GM12878 (cell line): ENCODE results near the gene TMEM135. TPM values are rescaled to one million over a fixed set of nuclear protein-coding genes. Genes with fewer than 3 reads are reported as not detected.

Experiments used
- ATAC-seq: fragments of 200-7000 bp; cut with Tn5 transposase; 3 replicates; pipeline ENCODE4 v1.9.1; 2020; ENCODE audit warnings: mild to moderate bottlenecking, moderate library complexity
- BruUV-seq: library from RNA; stranded (reverse); fragments of 400-500 nt; replicated peaks from 2 replicates; lab custom pipeline; 2021; lab: Mats Ljungman, UMichigan
- CTCF ChIA-PET: fragments of 300-600 bp; sonication (Branson Sonifier 250); formaldehyde crosslinking; extraction: SDS; loops from one replicate; lab custom pipeline; 2021; ENCODE audit warnings: inconsistent platforms; lab: Yijun Ruan, JAX
- POLR2A ChIA-PET: fragments of 350-600 bp; formaldehyde crosslinking; extraction: SDS; loops from one replicate; lab custom pipeline; 2021; ENCODE audit warnings: inconsistent platforms; lab: Charles Lee
- RAD21 ChIA-PET: fragments of 300-600 bp; sonication (Branson Sonifier 250); formaldehyde crosslinking; loops from one replicate; lab custom pipeline; 2023; ENCODE audit warnings: antibody characterized with exemption; ENCODE audit not compliant: unreplicated experiment; lab: Charles Lee
- SMC1A ChIA-PET: fragments of 300-600 bp; sonication (Branson Sonifier 250); formaldehyde crosslinking; loops from one replicate; lab custom pipeline; 2023; ENCODE audit not compliant: unreplicated experiment, uncharacterized antibody; lab: Charles Lee
- DNase-seq: peaks from one replicate; pipeline ENCODE4 v3.0.0-alpha.2; 2011; ENCODE audit warnings: low read depth, low spot score
- FAIRE-seq: peaks from 3 replicates; lab custom pipeline; 2011; peaks lifted over from hg19 to GRCh38; lab: Jason Lieb, UNC
- H2AFZ ChIP-seq: 2 replicates; pipeline ENCODE4 v1.6.0; 2011; ENCODE audit warnings: low read depth, low read length, control low read depth; ENCODE audit not compliant: control insufficient read depth
- H3K27ac ChIP-seq: 2 replicates; pipeline ENCODE4 v1.5.1; 2011; ENCODE audit warnings: control low read depth; ENCODE audit not compliant: control insufficient read depth, insufficient read depth
- H3K27me3 ChIP-seq, 2 experiments: replicated peaks in 1 of 2; 2 replicates each; pipeline versions ENCODE4 v1.6.0 to v1.6.1; 2011; ENCODE audit warnings: low read length in 1 of 2; ENCODE audit not compliant: control insufficient read depth in 2 of 2, insufficient read depth in 2 of 2
- H3K36me3 ChIP-seq, 2 experiments: 2 replicates each; pipeline ENCODE4 v1.5.1; 2011; ENCODE audit warnings: low read length in 1 of 2; ENCODE audit not compliant: control insufficient read depth in 2 of 2, insufficient read depth in 2 of 2
- H3K4me1 ChIP-seq: 2 replicates; pipeline ENCODE4 v1.6.1; 2011; ENCODE audit warnings: mild to moderate bottlenecking, low read length, moderate library complexity, mixed read lengths; ENCODE audit not compliant: control insufficient read depth, insufficient read depth
- H3K4me2 ChIP-seq: 2 replicates; pipeline ENCODE4 v1.6.0; 2011; ENCODE audit warnings: control low read depth; ENCODE audit not compliant: control insufficient read depth, insufficient read depth
- H3K4me3 ChIP-seq: fragments of 200-600 bp; sonication (generic); 2 replicates; pipeline ENCODE4 v1.5.1; 2016
- H3K79me2 ChIP-seq: 2 replicates; pipeline ENCODE4 v1.6.0; 2011; ENCODE audit warnings: low read length; ENCODE audit not compliant: control insufficient read depth, insufficient read depth
- H3K9ac ChIP-seq: 2 replicates; pipeline ENCODE4 v1.8.0; 2011; ENCODE audit warnings: low read length, control low read depth, mixed read lengths; ENCODE audit not compliant: control insufficient read depth, insufficient read depth
- H3K9me3 ChIP-seq: replicated peaks from 3 replicates; pipeline ENCODE4 v1.5.1; 2011; ENCODE audit warnings: mild to moderate bottlenecking, low read length; ENCODE audit not compliant: control insufficient read depth, insufficient read depth
- H4K20me1 ChIP-seq: 2 replicates; pipeline ENCODE4 v1.6.0; 2011; ENCODE audit not compliant: control insufficient read depth, insufficient read depth
- ATF3 ChIP-seq: IDR thresholded peaks from 2 replicates; pipeline ENCODE4 v1.6.1; 2011; ENCODE audit warnings: low read depth, mild to moderate bottlenecking, low read length, moderate library complexity, borderline replicate concordance; ENCODE audit errors: extremely low read depth
- CBX3 ChIP-seq: fragments of 200-600 bp; sonication (generic); IDR thresholded peaks from 2 replicates; pipeline ENCODE4 v1.6.1; 2016; ENCODE audit warnings: low read depth, borderline replicate concordance
- MEF2A ChIP-seq: IDR thresholded peaks from 2 replicates; pipeline ENCODE4 v1.6.1; 2011; ENCODE audit warnings: low read depth, mild to moderate bottlenecking, low read length, moderate library complexity; ENCODE audit not compliant: insufficient read depth
- NKRF ChIP-seq: fragments of 450-650 bp; conservative IDR thresholded peaks from 2 replicates; pipeline ENCODE4 v1.6.1; 2017; ENCODE audit warnings: mild to moderate bottlenecking, moderate library complexity
- POLR2A ChIP-seq: IDR thresholded peaks from 2 replicates; pipeline ENCODE4 v1.6.1; 2011; ENCODE audit warnings: low read depth, mild to moderate bottlenecking, low read length
- POLR2AphosphoS2 ChIP-seq: IDR thresholded peaks from 2 replicates; pipeline ENCODE4 v1.6.1; 2011; ENCODE audit warnings: low read depth, mild to moderate bottlenecking, low read length, improper control_type of control experiment, moderate library complexity
- SIX5 ChIP-seq: IDR thresholded peaks from 2 replicates; pipeline ENCODE4 v1.6.1; 2011; ENCODE audit warnings: mild to moderate bottlenecking, low read depth, low read length, moderate library complexity; ENCODE audit not compliant: severe bottlenecking
- SREBF1 ChIP-seq: IDR thresholded peaks from 2 replicates; pipeline ENCODE4 v1.6.1; 2012; ENCODE audit warnings: mild to moderate bottlenecking, low read length
- SUZ12 ChIP-seq: fragments of 200-600 bp; sonication (generic); IDR thresholded peaks from one replicate; pipeline ENCODE4 v1.6.1; 2018; ENCODE audit warnings: antibody characterized with exemption, mild to moderate bottlenecking; ENCODE audit not compliant: unreplicated experiment
- TARDBP ChIP-seq: IDR thresholded peaks from 2 replicates; pipeline ENCODE4 v1.6.1; 2016; ENCODE audit warnings: borderline replicate concordance
- TCF7 ChIP-seq: IDR thresholded peaks from 2 replicates; pipeline ENCODE4 v1.6.1; 2014; ENCODE audit warnings: antibody characterized with exemption, borderline replicate concordance
- ZNF24 ChIP-seq: fragments of 450-650 bp; IDR thresholded peaks from 2 replicates; pipeline ENCODE4 v1.6.1; 2017; ENCODE audit warnings: antibody characterized with exemption, mild to moderate bottlenecking
- ZNF622 ChIP-seq: fragments of 450-650 bp; IDR thresholded peaks from 2 replicates; pipeline ENCODE4 v1.6.1; 2017; ENCODE audit warnings: mild to moderate bottlenecking, inconsistent platforms
- WGBS: methylation state at CpG from one replicate; pipeline ENCODE4 v1.1.6; 2016; ENCODE audit warnings: low lambda C conversion rate; ENCODE audit not compliant: insufficient replicate concordance, insufficient coverage; ENCODE audit errors: missing lambda C conversion rate; 5-methylcytosine and 5-hydroxymethylcytosine counted together
- in situ Hi-C: fragments of 300-500 bp; cut with MboI; formaldehyde crosslinking; loops from 9 replicates; pipeline ENCODE4 v1.14.3; 2018; ENCODE audit warnings: mixed read lengths
- intact Hi-C: fragments of 100-400 bp; cut with micrococcal nuclease; formaldehyde crosslinking; loops from one replicate; pipeline ENCODE4 v1.14.2; 2022; ENCODE audit not compliant: unreplicated experiment
- polyA plus RNA-seq, 11 experiments: library from polyadenylated mRNA; depleted of rRNA in 4 of 11; unstranded in 6 of 11; stranded (reverse) in 5 of 11; fragments of >200 nt; fragmentation: Nextera tagmentation in 4 of 11; fragmentation: Illumina TruSeq in 1 of 11; extraction: Ambion mirVana in 4 of 11; extraction: Trizol in 1 of 11; gene quantifications; 1 replicate in 1 of 11; 2 replicates in 10 of 11; pipeline versions ENCODE4 v1.2.1 to v1.2.3, GENCODE V29; 2011 to 2016; ENCODE audit warnings: inconsistent platforms in 2 of 11, missing spikeins in 2 of 11, low read depth in 1 of 11
- total RNA-seq, 4 experiments: library from RNA; depleted of rRNA in 3 of 4; stranded (reverse); fragments of >200 nt in 3 of 4; fragmentation: Illumina TruSeq in 1 of 4; extraction: Trizol in 1 of 4; gene quantifications; 2 replicates each; pipeline versions ENCODE4 v1.2.1 to v1.2.3, GENCODE V29; 2013 to 2021
- TF ChIP-seq, protein P1 (sequence below): IDR thresholded peaks from 2 replicates; pipeline ENCODE4 v1.6.1; 2011; ENCODE audit warnings: borderline replicate concordance, low read depth, mild to moderate bottlenecking, moderate library complexity, low read length; ENCODE audit not compliant: insufficient read depth, poor library complexity, severe bottlenecking
- TF ChIP-seq, protein P2 (sequence below): IDR thresholded peaks from 2 replicates; pipeline ENCODE4 v1.6.1; 2011; ENCODE audit warnings: mild to moderate bottlenecking, low read depth, low read length, moderate library complexity; ENCODE audit not compliant: insufficient replicate concordance

The TMEM135 gene
- total and polyA plus RNA-seq, 10 of the 15 experiments (the other 5 are each of a cell fraction or from before 2014, with no cell fraction given): 7.2 to 117 (median 12.9) TPM

GRCh38 chr11:87043894-87044293 is 6.2 kb downstream of the TMEM135 start:
- H3K79me2 ChIP-seq: peaks cover 7% of the 10 kb centered on the region
- TF ChIP-seq POLR2AphosphoS2 (no peak), POLR2A (no peak), ATF3 (no peak), ZNF24 (no peak), NKRF (no peak), ZNF622 (no peak), TCF7 (no peak), SREBF1 (no peak), MEF2A (no peak), SIX5 (no peak), CBX3 (no peak), TARDBP (no peak), SUZ12 (no peak)
- TF ChIP-seq, protein P1, sequence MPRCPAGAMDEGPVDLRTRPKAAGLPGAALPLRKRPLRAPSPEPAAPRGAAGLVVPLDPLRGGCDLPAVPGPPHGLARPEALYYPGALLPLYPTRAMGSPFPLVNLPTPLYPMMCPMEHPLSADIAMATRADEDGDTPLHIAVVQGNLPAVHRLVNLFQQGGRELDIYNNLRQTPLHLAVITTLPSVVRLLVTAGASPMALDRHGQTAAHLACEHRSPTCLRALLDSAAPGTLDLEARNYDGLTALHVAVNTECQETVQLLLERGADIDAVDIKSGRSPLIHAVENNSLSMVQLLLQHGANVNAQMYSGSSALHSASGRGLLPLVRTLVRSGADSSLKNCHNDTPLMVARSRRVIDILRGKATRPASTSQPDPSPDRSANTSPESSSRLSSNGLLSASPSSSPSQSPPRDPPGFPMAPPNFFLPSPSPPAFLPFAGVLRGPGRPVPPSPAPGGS: no peak
- TF ChIP-seq, protein P2, sequence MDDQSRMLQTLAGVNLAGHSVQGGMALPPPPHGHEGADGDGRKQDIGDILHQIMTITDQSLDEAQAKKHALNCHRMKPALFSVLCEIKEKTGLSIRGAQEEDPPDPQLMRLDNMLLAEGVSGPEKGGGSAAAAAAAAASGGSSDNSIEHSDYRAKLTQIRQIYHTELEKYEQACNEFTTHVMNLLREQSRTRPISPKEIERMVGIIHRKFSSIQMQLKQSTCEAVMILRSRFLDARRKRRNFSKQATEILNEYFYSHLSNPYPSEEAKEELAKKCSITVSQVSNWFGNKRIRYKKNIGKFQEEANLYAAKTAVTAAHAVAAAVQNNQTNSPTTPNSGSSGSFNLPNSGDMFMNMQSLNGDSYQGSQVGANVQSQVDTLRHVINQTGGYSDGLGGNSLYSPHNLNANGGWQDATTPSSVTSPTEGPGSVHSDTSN: no peak
- TF ChIP-seq, all 136 proteins: peak for 0
- RAD21 ChIA-PET: no interaction called here
- BruUV-seq: no TSS peak
- SMC1A ChIA-PET: no interaction called here
- ATAC-seq: no peak
- Histone ChIP-seq H4K20me1 (no peaks in the 10 kb centered on the region), H2AFZ (no peak overlapping the region), H3K4me3 (no peak overlapping the region), H3K4me2 (no peak overlapping the region), H3K36me3 (no peaks in the 10 kb centered on the region), H3K27me3 (no peaks in the 10 kb centered on the region), H3K27ac (no peak overlapping the region), H3K9me3 (no peaks in the 10 kb centered on the region; the same call in 2 of the 3 replicates), H3K4me1 (no peaks in the 10 kb centered on the region; the same call in 1 of the 2 replicates), H3K9ac (no peak overlapping the region)
- POLR2A ChIA-PET: no interaction called here
- FAIRE-seq: no peak
- CTCF ChIA-PET: no interaction called here
- intact Hi-C loops: no loop called here
- DNase-seq: no peak
- WGBS: 58% methylated on average over 1 of the region's 1 CpG
- in situ Hi-C loops: no loop called here
